NCI-H2081 treated with DMSO at 0.1 percent for 48 hours (cell line): ENCODE data around the gene DGKB.

Experiments used
- DNase-seq: peaks from one replicate; lab custom pipeline; 2025; lab: John Stamatoyannopoulos, UW

The DGKB gene

GRCh38 chr7:14124716-14125115 lies 777.8 kb downstream of the DGKB start:
- DNase-seq = no peak

DNA sequence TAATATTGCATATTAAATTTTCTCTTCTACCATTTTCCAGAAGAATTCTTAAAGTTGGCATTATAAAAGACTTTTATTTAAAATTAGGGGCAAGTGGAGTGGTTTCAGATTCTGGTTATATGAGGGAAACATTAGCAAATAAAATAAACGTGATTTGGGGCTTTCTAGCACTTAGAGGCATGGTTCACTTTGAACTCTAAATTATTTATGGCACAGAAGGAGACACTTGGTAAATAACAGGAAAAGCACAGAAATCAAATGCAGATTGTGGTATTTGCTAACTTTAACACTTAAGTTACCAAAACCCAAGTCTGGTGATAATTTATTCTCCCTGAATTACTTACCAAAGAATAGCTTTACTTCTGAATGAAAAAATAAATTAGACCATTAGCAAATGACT lies 778.6 kb downstream of the DGKB start:
- DNase-seq = no peak

- DNase-seq = no peak
These were observed 786.9 kb downstream of the DGKB start for GRCh38 chr7:14115701-14116100.

DNA sequence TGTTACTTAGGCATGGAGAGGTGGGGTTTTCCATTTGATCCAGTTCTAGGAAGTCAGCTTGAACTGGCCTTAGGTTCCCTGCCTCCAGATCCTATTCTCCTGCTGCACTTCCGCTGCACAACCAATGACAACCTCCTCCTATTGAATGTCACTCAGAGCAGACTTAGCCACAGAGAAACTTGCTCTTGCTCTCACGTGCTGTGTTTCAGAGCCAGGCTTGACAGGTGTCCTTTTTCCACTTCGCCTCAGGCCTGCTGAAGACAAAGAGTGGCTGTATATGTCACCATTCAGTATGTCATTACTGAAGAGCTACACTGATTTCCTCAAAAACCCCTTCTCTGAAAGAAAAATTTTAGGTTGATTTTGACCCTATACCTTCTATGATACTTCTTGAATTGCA lies 797.7 kb downstream of the DGKB start:
- DNase-seq = no peak

DNA sequence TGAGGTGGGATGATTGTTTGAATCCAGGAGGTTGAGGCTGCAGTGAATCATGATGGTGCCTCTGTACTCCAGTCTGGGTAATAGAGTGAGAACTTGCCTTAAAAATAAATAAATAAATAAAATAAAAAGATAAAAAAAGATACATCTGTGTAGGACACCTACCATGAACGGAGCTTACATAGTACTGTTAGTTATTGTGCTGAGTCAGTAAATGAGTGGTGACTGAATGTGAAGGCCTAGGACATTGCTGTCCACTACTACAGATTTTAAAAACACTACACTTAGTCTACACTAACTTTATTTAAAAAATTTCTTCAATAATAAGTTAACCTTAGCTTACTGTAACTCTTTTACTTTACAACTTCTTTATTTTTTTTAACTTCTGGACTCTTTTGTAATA lies 806.4 kb downstream of the DGKB start:
- DNase-seq = no peak

DNA sequence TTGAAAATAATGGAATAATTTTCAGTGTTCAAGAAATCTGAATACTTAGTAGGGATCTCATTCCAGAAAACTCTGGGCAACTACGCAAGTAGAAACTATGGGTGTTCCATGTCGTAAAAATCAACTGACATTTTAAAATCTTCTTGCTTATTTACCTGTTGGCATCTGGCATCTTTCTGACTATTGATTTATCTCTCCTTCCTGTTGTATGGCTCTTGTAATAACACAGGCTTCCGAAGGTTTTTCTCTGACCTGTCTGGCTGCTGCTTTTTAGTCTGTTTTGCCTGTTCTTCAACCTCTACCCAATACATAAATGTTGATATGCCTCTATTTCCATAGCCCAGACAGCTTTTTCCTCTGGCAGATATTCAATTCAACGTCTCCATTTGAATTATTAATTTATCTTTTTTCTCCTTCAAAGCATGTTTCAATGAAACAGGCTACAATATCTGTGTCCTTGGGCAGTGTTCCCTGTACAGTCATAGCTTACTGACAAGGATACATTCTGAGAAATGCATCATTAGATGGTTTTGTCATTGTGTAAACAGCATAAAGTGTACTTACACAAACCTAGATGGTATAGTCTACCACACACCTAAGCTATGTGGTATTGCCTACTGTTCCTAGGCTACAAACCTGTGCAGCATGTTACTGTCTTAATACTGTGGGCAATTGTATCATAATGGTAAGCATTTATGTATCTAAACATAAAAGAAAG lies 807.2 kb downstream of the DGKB start:
- DNase-seq = no peak
